GM19324 (cell line): Measurements from ENCODE around the gene NTRK2.
"Not testable (repeated sequence)": the region's sequence is repeated elsewhere in the genome, so short reads cannot be mapped to it uniquely, and the experiment has no call there.

Experiments
- ATAC-seq: cut with Tn5 transposase; IDR thresholded peaks from one replicate; pipeline ENCODE4 v1.9.1; 2021; ENCODE audit warnings: mild to moderate bottlenecking, moderate library complexity; ENCODE audit not compliant: unreplicated experiment, low FRiP score

The NTRK2 gene

DNA sequence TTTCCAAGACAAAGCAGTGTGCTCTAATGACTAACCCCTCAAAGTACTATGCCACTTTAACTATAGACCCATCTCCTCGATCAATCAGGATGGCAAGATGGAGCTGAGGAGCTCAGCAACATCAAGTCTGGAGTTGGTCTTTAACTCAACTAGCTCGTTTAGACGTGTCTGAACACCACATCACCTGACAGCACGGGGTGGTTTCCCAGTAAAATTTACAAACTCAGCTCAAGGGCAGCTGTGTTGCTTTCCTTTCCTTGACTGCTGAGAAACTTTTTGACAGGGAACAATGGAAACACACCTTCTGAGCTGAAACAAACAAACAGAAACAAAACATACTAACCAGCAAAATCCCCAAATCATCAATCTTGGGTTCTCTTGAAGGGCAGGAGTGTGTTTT, 202.5 kb downstream of the NTRK2 start:
- no peak for ATAC-seq

DNA sequence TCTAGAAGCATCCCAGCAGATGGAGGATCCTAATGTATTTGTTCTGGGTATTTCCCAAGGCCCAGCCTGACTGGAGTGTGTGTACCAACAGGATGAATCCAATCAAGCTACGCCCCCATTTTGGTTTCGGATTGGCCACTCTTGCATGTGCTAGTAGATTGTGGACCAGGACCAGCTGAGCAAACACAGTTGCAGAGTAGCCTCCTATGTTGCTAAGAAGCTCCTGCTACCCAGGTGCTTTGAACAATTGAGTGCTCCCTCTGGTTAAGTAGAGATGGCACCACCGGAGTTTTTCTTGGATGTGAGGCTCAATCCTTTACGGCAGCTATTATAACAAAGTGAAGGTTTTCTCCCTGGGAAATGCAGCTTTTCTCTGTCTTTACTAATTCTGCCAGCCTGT, 204.5 kb downstream of the NTRK2 start:
- ATAC-seq = no peak

DNA sequence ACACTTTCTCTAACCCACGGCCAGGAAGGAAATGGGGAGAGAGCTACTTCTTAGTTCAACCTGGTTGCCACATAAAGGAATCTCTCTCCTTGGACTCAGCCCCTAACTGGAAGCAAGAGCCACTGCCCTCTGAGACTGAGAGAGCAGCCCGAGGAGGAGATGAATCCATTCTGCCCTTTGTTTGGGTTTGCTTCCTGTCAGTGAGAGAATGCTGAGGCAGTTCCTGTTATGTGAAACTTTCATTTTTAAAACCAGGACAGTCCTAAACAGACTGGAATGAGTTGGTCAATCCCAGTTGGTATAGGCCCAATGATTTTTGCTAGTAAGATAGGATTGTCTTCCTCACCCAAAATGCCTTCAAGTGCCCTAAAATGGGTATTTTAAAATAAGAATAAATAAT, 205.1 kb downstream of the NTRK2 start:
- ATAC-seq = no peak

DNA sequence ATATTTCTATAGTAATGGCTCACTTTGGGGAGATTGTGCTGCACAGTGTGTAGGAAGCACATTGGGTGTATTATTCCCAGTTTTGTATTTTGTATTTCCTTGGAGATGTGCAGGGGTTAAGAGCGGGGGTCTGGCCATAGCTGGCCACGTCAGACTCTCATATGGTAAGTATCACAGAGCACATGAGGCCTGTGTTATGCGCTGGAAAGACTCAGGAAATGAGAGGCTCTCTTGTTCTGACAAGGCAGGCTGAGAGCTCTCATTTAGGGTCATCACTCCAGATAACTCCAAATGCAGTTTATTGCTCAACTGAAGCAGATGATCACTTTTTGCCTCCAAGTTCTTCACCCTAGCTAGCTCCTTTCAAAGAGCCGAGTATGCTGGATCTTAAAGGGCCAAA, 205.7 kb downstream of the NTRK2 start:
- ATAC-seq = no peak

DNA sequence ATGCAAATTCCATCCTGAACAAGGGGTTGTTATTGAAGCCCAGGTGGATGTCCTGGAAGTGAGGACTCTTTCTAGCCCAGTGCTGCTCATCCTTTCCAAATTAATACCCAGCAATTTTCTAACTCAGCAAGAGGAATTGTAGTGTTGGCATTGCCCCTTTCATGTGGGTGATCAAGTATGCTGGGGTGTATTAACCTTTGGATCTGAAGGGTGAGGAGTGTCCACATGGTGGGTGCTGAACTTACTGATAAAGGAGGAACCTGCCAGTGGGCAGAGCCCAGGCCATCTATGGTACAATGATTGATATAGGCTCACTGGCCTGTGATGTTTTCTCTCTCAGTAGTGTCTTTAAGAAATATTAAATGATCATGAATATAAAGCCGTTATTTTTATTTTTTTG, 210.1 kb downstream of the NTRK2 start:
- no peak for ATAC-seq

DNA sequence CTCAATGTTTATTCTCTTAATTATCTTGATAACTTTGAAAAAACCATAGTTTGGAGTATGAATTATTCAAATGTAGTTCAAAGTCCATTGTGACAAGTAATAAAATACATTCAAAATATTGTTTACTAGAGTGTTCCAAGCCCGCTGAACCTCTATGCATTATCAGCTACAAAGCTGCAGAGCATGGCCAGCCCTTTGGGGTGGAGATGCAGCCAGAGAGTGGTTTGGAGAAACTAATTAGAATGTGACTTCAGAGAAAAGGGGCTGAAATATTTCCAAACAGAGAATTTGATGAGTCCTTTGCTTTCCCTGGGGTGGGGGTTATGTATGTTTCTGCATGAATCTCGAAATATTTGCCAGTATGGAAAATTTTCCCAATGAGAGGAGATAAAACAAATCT, 211.3 kb downstream of the NTRK2 start:
- no peak for ATAC-seq

DNA sequence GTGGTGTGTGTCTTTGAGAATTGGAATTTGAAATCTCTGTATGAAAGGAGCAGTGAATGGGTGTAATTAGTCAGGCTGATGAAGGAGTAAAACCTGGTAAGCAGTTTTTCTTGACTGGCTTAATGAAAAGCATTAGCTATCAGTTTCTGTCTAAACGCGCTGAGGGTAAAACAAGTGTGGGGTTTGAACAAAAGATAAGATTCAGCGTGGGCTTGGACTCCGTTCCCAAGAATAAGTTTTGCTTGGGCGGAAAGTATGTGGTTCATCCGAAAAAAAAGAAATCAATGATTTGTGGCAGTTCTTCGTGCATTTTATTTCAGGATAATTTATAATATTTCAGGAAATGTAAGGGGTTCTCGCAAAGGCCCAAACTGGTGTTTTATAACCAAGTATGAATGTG, 217.3 kb downstream of the NTRK2 start:
- no peak for ATAC-seq

DNA sequence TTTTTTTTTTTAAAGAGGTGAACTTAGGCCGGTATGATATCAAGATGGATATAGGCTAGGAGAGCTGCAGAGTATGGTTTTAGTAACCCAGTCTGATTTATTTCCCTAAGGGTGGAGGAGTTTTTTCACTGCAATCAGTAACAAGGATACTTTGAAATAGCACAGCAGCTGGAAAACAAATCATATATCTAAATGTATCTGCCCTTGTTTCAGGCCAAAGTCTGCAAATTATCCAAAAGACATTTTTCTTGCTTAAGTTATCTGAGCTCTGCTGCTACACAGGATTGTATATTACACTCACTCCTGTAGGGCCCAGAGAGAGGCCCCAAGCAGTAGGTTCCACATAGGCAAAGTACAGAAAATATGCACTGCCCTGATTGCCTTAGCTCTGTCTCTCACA, 222.4 kb downstream of the NTRK2 start:
- ATAC-seq = no peak

DNA sequence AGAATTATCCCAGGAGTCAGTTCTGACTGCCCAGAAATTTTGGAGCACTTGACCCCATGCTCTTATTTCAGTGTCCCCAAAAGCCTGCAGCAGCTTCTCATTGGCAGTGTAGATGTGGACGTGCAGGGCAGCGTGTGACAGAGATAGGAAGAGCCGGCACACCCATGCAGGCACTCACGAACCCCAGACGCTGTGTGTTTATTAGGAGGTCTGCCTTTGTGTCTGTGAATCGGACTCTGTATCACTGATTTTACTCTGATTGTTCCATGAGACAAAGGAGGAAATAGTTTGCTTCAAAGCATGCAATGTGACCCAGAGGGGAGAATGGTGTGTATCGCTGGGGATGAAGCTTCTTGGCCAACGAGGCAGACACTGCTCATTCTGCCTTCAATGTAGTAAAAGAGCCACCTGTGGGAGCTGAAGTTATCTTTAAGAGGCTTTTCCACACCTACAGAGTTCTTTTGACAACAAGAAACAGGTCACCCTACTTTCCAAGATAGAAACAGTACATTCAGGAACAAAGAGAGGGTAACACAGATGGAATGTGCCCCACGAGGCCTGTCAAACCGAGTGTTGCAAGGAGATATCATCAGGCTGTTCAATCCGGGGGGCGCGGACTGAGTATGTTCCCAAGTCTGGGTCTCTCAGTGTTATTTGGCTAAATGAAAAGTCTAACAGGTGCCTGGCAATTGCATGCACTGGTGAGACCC, 224.0 kb downstream of the NTRK2 start:
- no peak for ATAC-seq

DNA sequence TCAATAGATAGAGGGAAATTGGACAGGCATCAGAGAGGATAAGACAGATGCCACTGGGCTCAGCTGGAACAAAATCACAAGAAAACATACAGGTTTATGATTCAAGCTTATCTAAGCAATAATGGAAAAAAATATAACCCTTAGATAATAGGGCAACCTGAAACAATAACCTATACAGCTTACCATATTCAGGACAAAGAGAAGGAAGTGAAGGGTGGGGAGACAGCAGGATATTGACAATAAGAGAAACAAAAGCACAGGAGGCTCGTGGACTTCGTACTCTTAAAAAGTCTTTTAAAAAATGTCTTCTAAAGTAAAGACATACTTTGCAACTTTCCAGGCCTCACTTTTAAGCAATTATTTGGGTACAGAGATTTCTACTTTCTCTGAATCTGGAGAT, 225.3 kb downstream of the NTRK2 start:
- no peak for ATAC-seq

DNA sequence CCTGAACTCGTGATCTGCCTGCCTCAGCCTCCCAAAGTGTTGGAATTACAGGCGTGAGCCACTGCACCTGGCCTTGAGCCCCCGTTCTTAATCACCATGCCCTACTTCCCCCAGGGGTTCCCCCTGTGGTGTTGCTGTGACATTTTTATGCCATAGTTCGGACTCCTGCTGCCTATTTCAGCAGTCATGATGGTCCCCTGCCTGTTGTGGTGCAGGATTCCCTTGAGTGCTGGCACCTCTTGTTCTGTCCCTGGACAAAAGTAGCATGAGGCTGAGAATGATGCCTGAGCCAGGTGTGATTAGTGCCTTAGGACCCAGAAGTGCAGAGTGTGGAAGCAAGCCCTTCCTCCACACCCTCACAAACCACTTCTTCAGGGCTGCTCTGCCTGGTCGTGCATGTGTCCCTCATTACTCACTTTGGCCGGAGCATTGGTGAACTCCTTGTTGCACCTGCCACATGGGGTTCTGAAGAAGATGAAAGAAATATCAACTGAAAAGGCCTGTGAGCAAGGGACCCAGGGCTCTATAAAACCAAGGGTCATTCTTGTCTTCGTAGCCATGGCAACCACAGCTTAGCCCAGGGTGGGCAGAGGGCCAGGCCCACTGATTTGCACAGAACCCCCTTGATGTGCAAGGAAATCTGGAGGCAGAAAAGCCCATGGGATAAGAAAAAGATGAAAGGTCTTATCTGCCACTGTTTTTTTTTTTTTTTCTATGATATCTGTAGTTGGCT, 228.0 kb downstream of the NTRK2 start:
- no peak for ATAC-seq

DNA sequence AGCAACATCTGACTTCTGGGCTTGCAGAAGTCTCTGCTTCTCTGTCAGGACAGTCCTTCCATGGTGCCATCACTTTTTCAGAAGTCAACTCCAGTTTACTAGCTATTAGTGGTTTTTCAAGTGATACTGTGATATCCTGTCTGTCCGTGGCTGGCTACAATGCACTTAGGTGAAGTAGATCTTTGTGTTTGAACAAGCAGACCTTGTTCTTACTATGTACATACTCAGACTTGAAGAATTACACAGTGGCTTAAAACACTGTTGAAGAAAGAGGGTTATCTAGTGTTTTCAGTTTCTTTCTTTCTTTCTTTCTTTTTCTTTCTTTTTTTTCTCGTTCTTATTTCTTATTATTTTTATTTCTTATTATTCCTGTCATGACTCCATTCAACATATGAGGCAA, 228.7 kb downstream of the NTRK2 start:
- ATAC-seq = no peak

DNA sequence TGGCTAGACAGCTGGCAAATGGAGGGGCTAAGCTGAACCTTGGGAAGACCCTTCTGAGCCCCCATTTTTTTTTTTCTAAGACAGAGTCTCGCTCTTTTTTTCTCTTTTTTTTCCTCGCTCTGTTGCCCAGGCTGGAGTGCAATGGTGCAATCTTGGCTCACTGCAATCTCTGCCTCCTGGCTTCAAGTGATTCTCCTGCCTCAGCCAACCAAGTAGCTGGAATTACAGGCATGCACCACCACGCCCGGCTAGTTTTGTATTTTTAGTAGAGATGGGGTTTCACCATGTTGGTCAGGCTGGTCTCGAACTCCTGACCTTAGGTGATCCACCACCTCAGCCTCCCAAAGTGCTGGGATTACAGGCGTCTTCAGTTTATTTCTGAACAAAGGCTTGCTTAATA, 229.1 kb downstream of the NTRK2 start:
- ATAC-seq = not testable (repeated sequence)

DNA sequence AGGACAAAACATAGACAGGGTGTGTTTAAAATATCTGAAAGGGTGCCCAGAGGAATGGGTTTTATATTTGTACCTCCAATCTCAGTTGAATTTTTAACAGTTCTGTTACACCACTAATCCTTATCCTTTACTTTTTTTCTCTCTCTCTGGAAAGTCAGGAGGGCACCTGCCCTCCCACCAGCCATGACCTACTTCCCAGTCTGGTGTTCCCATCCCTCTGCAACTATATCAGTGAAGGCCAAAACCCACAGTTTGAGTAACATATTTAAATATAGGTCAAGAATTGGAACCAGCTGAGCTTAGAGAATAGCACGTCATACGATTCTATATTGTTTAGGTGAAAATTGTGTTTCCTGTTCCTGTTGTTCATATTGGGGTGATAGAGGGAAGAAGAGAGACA, 229.8 kb downstream of the NTRK2 start:
- no peak for ATAC-seq

DNA sequence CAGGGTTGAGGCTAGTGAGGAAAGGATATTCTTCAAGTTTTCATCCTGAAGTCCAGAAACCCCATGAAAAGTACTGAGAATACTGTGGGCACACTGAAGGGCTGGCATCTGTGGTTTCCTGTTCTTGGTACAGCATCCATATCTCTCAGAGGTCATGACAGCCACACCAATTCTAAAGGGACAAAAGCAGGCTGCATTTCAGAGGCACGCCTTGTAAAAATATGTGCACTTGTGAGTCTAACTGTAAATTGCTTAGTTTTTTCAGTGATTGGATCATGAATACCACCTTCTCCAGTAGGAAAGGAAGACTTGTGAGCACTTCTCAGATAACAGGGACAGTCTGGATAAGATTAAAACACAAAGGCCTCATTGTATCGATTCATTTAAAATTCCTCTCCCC, 230.9 kb downstream of the NTRK2 start:
- no peak for ATAC-seq

DNA sequence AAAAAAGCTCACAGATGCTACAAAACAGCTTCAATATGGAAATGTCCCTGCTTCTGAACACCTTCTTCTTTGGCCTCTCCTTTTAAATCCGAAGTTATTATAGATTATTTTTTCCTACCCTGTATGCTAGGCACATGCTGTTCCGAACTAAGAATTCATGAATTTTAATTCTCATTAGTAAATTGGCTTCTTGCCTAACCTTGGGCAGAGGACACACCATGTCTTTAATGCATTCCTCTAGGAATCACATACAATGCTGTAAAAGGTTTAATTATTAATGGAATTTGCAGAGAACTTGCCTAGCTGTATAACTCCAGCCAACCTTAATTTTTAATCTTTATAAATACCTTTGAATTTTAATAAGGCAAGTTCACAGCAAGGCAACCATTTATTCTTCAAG, 234.4 kb downstream of the NTRK2 start:
- ATAC-seq = no peak

DNA sequence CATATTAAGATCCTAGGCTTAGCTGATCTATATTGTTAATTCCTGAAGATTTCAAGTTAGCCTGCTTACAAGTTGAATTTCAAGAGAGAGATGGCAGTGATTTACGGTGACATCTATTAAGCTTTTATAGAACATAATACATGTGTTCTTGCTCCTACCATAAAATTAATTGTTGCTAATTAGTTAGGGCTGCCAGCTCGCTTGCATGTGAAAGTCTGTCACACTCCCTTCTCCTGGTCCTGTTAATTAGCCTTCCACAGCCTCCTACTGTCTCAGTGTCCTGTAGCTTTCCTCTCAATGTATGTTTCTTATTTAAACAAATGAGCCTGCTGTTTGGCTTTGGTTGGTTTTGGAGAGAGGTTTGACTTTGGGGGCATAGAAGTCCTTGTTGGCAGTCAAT, 247.2 kb downstream of the NTRK2 start:
- ATAC-seq = no peak

DNA sequence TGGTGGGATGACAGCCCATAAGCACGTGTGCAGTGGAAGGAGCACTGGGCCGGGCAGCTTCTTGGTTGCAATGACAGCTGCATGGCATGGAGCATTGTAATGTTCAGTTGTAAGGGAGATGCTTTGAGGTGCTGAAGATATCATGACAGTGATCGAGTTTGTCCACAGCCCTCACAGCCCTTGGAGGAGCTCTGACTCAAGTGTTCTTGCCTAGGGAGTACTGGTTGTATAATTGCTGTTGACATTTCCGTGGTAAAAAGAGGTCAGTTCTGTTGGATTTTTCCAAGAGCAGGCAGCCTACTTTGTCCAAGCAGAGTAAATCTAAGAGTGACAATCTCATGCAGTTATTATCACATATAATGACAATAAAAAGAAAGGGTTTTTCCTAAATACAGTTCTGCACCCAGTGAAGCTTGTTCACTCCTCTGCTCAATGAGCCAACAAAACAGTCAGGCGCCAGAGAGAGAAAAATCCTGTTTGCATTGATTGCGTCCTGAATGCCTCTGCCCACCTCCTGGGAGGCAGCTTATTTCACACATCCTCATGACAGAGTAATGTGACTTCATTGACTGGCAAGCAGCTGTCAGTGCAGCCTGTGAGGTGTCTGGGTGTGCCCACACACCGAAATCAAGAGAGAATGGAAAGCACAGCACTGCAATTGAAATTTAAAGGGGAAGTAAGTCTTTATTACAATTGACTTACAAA, 248.0 kb downstream of the NTRK2 start:
- ATAC-seq = no peak

DNA sequence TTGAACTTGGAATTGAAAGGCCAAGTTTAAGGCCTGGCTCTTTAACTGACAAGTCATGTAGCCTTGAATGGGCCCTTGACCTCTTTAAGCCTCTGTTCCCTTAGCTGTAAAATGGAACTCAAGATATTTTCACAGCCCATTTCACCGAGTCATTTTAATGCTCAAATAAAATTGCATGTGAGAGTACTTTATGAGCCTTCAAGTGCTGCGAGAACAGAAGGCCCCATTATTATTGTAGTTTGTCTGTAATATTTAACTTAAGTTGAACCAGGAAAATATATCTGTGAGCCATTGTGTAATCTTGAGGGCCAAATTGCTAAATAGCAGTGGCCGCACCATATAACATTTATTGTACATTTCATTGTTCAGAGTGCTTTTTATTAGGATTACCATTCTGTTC, 249.9 kb downstream of the NTRK2 start:
- ATAC-seq = no peak

DNA sequence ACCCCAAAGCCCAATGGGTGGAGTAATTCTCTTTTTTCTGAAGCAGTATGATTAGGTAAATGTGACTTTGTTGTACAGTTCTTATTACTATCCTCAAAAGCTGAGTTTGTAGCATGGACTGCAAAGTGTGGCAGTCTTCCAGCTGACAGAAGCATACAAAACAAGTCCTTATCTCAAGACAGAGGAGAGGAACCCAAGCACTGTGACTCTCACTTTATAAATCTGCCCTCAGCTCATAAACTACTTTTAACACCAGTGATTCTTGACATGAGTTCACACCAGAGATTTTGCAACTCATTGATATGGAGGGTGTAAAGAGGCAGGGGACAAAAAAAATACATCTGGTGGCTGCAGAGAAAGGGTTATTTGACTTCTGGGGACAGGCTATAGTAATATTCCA, 251.6 kb downstream of the NTRK2 start:
- no peak for ATAC-seq

DNA sequence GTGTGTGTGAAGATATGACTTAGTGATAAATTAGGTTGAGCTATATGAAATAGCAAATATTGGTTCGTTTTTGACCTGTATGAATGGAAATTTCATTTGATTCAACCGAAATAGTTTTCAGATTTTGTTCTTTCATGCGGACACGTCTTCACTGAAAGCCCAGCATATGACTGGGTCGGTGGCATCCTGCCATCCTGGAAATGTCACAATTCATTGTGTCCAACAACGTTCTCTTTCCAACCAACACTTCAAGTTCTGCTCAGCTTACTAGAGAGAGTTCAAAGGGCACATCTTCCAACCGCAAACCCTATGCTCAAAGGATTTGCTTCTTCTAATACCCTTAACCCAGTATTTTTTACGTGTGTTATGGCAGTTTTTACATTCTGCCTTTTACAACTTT, 252.5 kb downstream of the NTRK2 start:
- no peak for ATAC-seq

DNA sequence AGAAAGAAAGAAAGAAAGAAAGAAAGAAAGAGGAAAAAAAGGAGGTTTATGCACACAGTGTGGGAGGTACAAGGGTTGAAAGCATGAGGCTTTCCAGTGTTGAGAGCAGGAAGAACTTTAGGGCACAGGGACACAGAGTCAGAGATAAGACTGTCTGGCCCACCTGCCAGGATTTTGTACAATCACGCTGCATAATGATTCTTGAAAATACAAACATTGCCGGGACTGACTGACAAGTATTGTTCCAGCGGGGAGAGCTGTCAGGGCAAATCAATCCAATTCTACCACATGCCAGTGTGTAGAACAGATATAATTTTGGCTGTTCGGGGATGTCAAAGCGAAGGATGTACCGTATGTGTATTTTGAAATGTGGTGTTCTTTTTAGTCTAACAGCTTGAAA, 254.7 kb downstream of the NTRK2 start:
- no peak for ATAC-seq
